Esophagus (tissue), 2 donors: ENCODE data around the gene XXYLT1. TPM values are rescaled to one million over a fixed set of nuclear protein-coding genes. Genes with fewer than 3 reads are reported as not detected.

ENCODE experiments used
- H3K27ac ChIP-seq, 2 donors: one replicate each; pipeline ENCODE4 v1.5.1; 2013; ENCODE audit warnings: low read depth in 2 of 2, mild to moderate bottlenecking in 2 of 2, inconsistent platforms in 1 of 2, low read length in 1 of 2, moderate library complexity in 1 of 2
- H3K27me3 ChIP-seq, 2 donors: one replicate each; pipeline ENCODE4 v1.6.1; 2013; ENCODE audit warnings: low read length in 2 of 2, control low read depth in 1 of 2, mild to moderate bottlenecking in 1 of 2; ENCODE audit not compliant: insufficient read depth in 2 of 2, control insufficient read depth in 1 of 2
- H3K36me3 ChIP-seq, 2 donors: one replicate each; pipeline ENCODE4 v1.6.1; 2013; ENCODE audit warnings: low read length in 1 of 2; ENCODE audit not compliant: control insufficient read depth in 2 of 2, insufficient read depth in 2 of 2
- H3K4me1 ChIP-seq, 2 donors: one replicate each; pipeline ENCODE4 v1.6.1; 2013; ENCODE audit warnings: low read length in 1 of 2; ENCODE audit not compliant: control insufficient read depth in 2 of 2, insufficient read depth in 2 of 2
- H3K4me3 ChIP-seq, 2 donors: one replicate each; pipeline ENCODE4 v1.5.1; 2013; ENCODE audit warnings: low read length in 2 of 2, mild to moderate bottlenecking in 2 of 2, low read depth in 1 of 2, moderate library complexity in 1 of 2
- H3K9me3 ChIP-seq, 2 donors: one replicate each; pipeline ENCODE4 v1.6.1; 2013; ENCODE audit warnings: mild to moderate bottlenecking in 2 of 2, low read depth in 1 of 2, low read length in 1 of 2, moderate library complexity in 1 of 2; ENCODE audit not compliant: control insufficient read depth in 2 of 2, insufficient read depth in 1 of 2
- WGBS, 2 donors: extraction: QIAGEN DNeasy Blood & Tissue Kit; methylation state at CpG; one replicate each; pipeline ENCODE4 v1.1.7; 2013; 5-methylcytosine and 5-hydroxymethylcytosine counted together
- polyA plus RNA-seq, 2 donors: library from polyadenylated mRNA; stranded (reverse); fragments of 200-250 nt; gene quantifications; one replicate each; pipeline ENCODE4 v1.2.3, GENCODE V29; 2013
- donor health status: healthy with polysubstance abuse.
- donor health status: Bipolar disorder and iron deficiency.

The XXYLT1 gene
- polyA plus RNA-seq, 2 donors: 10.2 to 10.4 TPM

- H3K36me3 ChIP-seq: peaks cover 0 to 6% of the 10 kb centered on the region in 2 donors
- H3K9me3 ChIP-seq: no peaks in the 10 kb centered on the region
- 52 to 53% methylated on average over 4 of the region's 4 CpGs for WGBS, 2 donors
- no peak overlapping the region for H3K27ac ChIP-seq
- H3K4me1 ChIP-seq: no peaks in the 10 kb centered on the region
- no peaks in the 10 kb centered on the region for H3K27me3 ChIP-seq
- H3K4me3 ChIP-seq: no peak overlapping the region
Observed at GRCh38 chr3:195286115-195286872, 15.3 kb upstream of the XXYLT1 start.

- Histone ChIP-seq H3K36me3 (peaks cover 0 to 6% of the 10 kb centered on the region in 2 donors), H3K27ac (no peak overlapping the region), H3K4me3 (no peak overlapping the region), H3K27me3 (no peaks in the 10 kb centered on the region), H3K9me3 (no peaks in the 10 kb centered on the region), H3K4me1 (no peaks in the 10 kb centered on the region)
- 80 to 84% methylated on average over 3 of the region's 3 CpGs for WGBS, 2 donors
Observed at GRCh38 chr3:195285372-195285771, 14.4 kb upstream of the XXYLT1 start.

GRCh38 chr3:195284842-195285241 is 13.9 kb upstream of the XXYLT1 start:
- no peak overlapping the region for H3K4me3 ChIP-seq
- WGBS, 2 donors: 59 to 78% methylated on average over 3 of the region's 3 CpGs

GRCh38 chr3:195282961-195283360 is 12.0 kb upstream of the XXYLT1 start:
- no peaks in the 10 kb centered on the region for H3K4me1 ChIP-seq
- 38 to 40% methylated on average over 8 of the region's 8 CpGs for WGBS, 2 donors
- H3K36me3 ChIP-seq: peaks cover 0 to 3% of the 10 kb centered on the region in 2 donors
- H3K27me3 ChIP-seq: no peaks in the 10 kb centered on the region
- H3K27ac ChIP-seq: peak overlapping the region; percentile 47 to 77
- H3K4me3 ChIP-seq: no peak overlapping the region
- no peaks in the 10 kb centered on the region for H3K9me3 ChIP-seq

More at GRCh38 chr3:195284842-195285241, 13.9 kb upstream of the XXYLT1 start:
- no peaks in the 10 kb centered on the region for H3K9me3 ChIP-seq
- no peaks in the 10 kb centered on the region for H3K4me1 ChIP-seq
- no peak overlapping the region for H3K27ac ChIP-seq
- H3K36me3 ChIP-seq: peaks cover 0 to 6% of the 10 kb centered on the region in 2 donors
- H3K27me3 ChIP-seq: no peaks in the 10 kb centered on the region

- Histone ChIP-seq H3K9me3 (no peaks in the 10 kb centered on the region), H3K27ac (no peak overlapping the region), H3K4me3 (no peak overlapping the region), H3K27me3 (no peaks in the 10 kb centered on the region), H3K4me1 (peaks cover 0 to 4% of the 10 kb centered on the region in 2 donors), H3K36me3 (no peaks in the 10 kb centered on the region)
- WGBS, 2 donors: 32 to 33% methylated on average over 1 of the region's 1 CpG
Observed at GRCh38 chr3:195274259-195274966, 3.5 kb upstream of the XXYLT1 start.

GRCh38 chr3:195271410-195272243 is 668 bp upstream of the XXYLT1 start:
- H3K4me1 ChIP-seq: peaks cover 7 to 10% of the 10 kb centered on the region in 2 donors
- H3K4me3 ChIP-seq: peak overlapping the region; percentile 65 to 93
- H3K9me3 ChIP-seq: no peaks in the 10 kb centered on the region
- no peaks in the 10 kb centered on the region for H3K36me3 ChIP-seq
- WGBS, 2 donors: 0% methylated on average over 30 of the region's 30 CpGs
- no peaks in the 10 kb centered on the region for H3K27me3 ChIP-seq
- peak overlapping the region; percentile 85 to 96 for H3K27ac ChIP-seq

- Histone ChIP-seq H3K36me3 (no peaks in the 10 kb centered on the region), H3K4me1 (peaks cover 7 to 10% of the 10 kb centered on the region in 2 donors), H3K9me3 (no peaks in the 10 kb centered on the region), H3K27ac (peak overlapping the region; percentile 85 to 96), H3K27me3 (no peaks in the 10 kb centered on the region), H3K4me3 (peak overlapping the region; percentile 65 to 93)
- WGBS, 2 donors: 0 to 1% methylated on average over 48 to 52 of the region's 52 CpGs
Observed at GRCh38 chr3:195270079-195270816, 711 bp downstream of the XXYLT1 start.

GRCh38 chr3:195269375-195270078 is 1.4 kb downstream of the XXYLT1 start:
- 60 to 67% methylated on average over 5 of the region's 5 CpGs for WGBS, 2 donors
- peak overlapping the region in 1 of 2 donors; percentile 65 for H3K4me3 ChIP-seq
- H3K4me1 ChIP-seq: peaks cover 7 to 10% of the 10 kb centered on the region in 2 donors
- H3K36me3 ChIP-seq: no peaks in the 10 kb centered on the region
- no peaks in the 10 kb centered on the region for H3K27me3 ChIP-seq
- peak overlapping the region in 1 of 2 donors; percentile 85 for H3K27ac ChIP-seq
- no peaks in the 10 kb centered on the region for H3K9me3 ChIP-seq
